Colonic mucosa (tissue), 4 donors: ENCODE measurements around the gene MYO19. TPM values are rescaled to one million over a fixed set of nuclear protein-coding genes. Genes with fewer than 3 reads are reported as not detected.

ENCODE experiments used
- DNase-seq: peaks from one replicate; pipeline ENCODE4 v3.0.0-alpha.2; 2020
- H3K27ac ChIP-seq: fragments of 200-600 bp; one replicate; pipeline ENCODE4 v1.8.0; 2021
- H3K27me3 ChIP-seq: fragments of 200-600 bp; one replicate; pipeline ENCODE4 v1.8.0; 2021
- H3K36me3 ChIP-seq: fragments of 200-600 bp; one replicate; pipeline ENCODE4 v1.8.0; 2021
- H3K4me1 ChIP-seq: fragments of 200-600 bp; one replicate; pipeline ENCODE4 v1.8.0; 2021; ENCODE audit warnings: mild to moderate bottlenecking
- H3K4me3 ChIP-seq: fragments of 200-600 bp; one replicate; pipeline ENCODE4 v1.8.0; 2021
- H3K9ac ChIP-seq, 2 donors: one replicate each; pipeline ENCODE4 v1.7.0; 2013; ENCODE audit warnings: control low read depth in 2 of 2, low read depth in 2 of 2, low read length in 2 of 2
- H3K9me3 ChIP-seq: fragments of 200-600 bp; one replicate; pipeline ENCODE4 v1.8.0; 2021
- CTCF ChIP-seq: fragments of 200-600 bp; IDR thresholded peaks from one replicate; pipeline ENCODE4 v1.8.0; 2022; ENCODE audit warnings: antibody characterized with exemption, mild to moderate bottlenecking
- intact Hi-C: fragments of 100-400 bp; cut with DNase I; formaldehyde crosslinking; loops from one replicate; pipeline ENCODE4 v1.14.1; 2022
- total RNA-seq, 2 donors: library from RNA; stranded (reverse); fragmentation: NEBNext Ultra II Directional in 1 of 2; extraction: Animal tissue kit (Norgen Biotek cat#: 25700) in 1 of 2; gene quantifications; one replicate each; pipeline ENCODE4 v1.2.1, GENCODE V29; 2021
- donor health status: healthy.
- donor health status: DM: no; HTN: no; CAD: no.
- donor health status: DM: no; HTN: no; CAD: no.

The MYO19 gene
- total RNA-seq, 2 donors from 2014 or later, result 48.8 to 149 TPM

- Histone ChIP-seq H3K27ac (no peak overlapping the region), H3K4me1 (no peaks in the 10 kb centered on the region), H3K36me3 (no peaks in the 10 kb centered on the region), H3K9me3 (no peaks in the 10 kb centered on the region), H3K9ac (no peak overlapping the region), H3K27me3 (no peaks in the 10 kb centered on the region), H3K4me3 (no peak overlapping the region)
- no peak for TF ChIP-seq CTCF
- intact Hi-C loops, result no loop called here
- no peak for DNase-seq
These were observed 6.9 kb downstream of the MYO19 start for GRCh38 chr17:36527621-36528250.

GRCh38 chr17:36525888-36526287, 8.8 kb downstream of the MYO19 start:
- Histone ChIP-seq H3K36me3 (no peaks in the 10 kb centered on the region), H3K4me3 (no peak overlapping the region), H3K27me3 (no peaks in the 10 kb centered on the region), H3K4me1 (no peaks in the 10 kb centered on the region), H3K9me3 (no peaks in the 10 kb centered on the region), H3K27ac (no peak overlapping the region), H3K9ac (no peak overlapping the region)
- no peak for TF ChIP-seq CTCF
- DNase-seq, result no peak
- intact Hi-C loops, result no loop called here

GRCh38 chr17:36525113-36525512, 9.6 kb downstream of the MYO19 start:
- no peak overlapping the region for H3K27ac ChIP-seq
- TF ChIP-seq CTCF, result no peak
- H3K4me1 ChIP-seq, result no peaks in the 10 kb centered on the region
- no peak for DNase-seq
- H3K36me3 ChIP-seq, result no peaks in the 10 kb centered on the region
- no peaks in the 10 kb centered on the region for H3K9me3 ChIP-seq
- no peaks in the 10 kb centered on the region for H3K27me3 ChIP-seq
- no peak overlapping the region for H3K9ac ChIP-seq
- intact Hi-C loops, result no loop called here
- no peak overlapping the region for H3K4me3 ChIP-seq

- no peaks in the 10 kb centered on the region for H3K9me3 ChIP-seq
- no peak overlapping the region for H3K9ac ChIP-seq
- intact Hi-C loops, result no loop called here
- no peak overlapping the region for H3K27ac ChIP-seq
- no peak overlapping the region for H3K4me3 ChIP-seq
- no peaks in the 10 kb centered on the region for H3K27me3 ChIP-seq
- no peak for TF ChIP-seq CTCF
- no peak for DNase-seq
- no peaks in the 10 kb centered on the region for H3K36me3 ChIP-seq
- H3K4me1 ChIP-seq, result no peaks in the 10 kb centered on the region
These were observed 10.2 kb downstream of the MYO19 start for GRCh38 chr17:36524428-36524876.

GRCh38 chr17:36523113-36523512, 11.6 kb downstream of the MYO19 start:
- no peak overlapping the region for H3K27ac ChIP-seq
- H3K9me3 ChIP-seq, result no peaks in the 10 kb centered on the region
- no peaks in the 10 kb centered on the region for H3K4me1 ChIP-seq
- intact Hi-C loops, result no loop called here
- DNase-seq, result no peak
- H3K4me3 ChIP-seq, result no peak overlapping the region
- no peaks in the 10 kb centered on the region for H3K36me3 ChIP-seq
- H3K9ac ChIP-seq, result no peak overlapping the region
- no peaks in the 10 kb centered on the region for H3K27me3 ChIP-seq
- TF ChIP-seq CTCF, result no peak
